ENCODE data around the gene PCDH9.

DNA sequence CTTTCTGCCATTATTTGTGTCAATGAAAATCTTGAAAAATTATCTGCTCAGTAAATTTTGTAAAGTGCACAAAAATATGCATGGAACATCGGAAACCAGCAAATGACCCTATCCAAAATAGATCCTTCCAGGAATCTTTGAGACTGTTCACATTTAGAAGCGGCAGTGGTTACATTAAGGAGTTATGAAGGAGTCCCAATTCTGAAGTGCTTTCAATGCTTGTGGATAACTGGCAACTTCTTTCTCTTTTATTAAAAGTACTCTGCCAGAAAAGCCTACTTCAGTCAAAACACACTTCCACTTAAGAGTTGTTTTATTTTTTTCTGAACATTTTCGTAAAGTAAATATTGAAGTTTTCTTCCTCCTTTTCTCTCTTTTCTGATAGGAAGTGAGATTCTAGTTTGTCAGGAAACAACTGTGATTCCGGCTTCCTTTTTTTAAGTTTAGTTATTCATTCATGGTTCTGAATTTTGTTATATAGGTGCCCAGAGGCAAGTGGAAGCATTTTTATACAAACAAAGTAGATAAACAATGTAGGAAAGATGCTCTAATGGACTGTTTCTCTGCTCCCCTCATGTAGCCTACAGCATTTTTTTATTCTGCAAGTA lies 83.5 kb downstream of the PCDH9 start:
- no peak for TF ChIP-seq POLR2A (IDR thresholded peaks at IDR 0.05)
- TF ChIP-seq, protein P1, sequence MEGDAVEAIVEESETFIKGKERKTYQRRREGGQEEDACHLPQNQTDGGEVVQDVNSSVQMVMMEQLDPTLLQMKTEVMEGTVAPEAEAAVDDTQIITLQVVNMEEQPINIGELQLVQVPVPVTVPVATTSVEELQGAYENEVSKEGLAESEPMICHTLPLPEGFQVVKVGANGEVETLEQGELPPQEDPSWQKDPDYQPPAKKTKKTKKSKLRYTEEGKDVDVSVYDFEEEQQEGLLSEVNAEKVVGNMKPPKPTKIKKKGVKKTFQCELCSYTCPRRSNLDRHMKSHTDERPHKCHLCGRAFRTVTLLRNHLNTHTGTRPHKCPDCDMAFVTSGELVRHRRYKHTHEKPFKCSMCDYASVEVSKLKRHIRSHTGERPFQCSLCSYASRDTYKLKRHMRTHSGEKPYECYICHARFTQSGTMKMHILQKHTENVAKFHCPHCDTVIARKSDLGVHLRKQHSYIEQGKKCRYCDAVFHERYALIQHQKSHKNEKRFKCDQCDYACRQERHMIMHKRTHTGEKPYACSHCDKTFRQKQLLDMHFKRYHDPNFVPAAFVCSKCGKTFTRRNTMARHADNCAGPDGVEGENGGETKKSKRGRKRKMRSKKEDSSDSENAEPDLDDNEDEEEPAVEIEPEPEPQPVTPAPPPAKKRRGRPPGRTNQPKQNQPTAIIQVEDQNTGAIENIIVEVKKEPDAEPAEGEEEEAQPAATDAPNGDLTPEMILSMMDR (IDR thresholded peaks at IDR 0.05 in 8 of 11, conservative IDR thresholded peaks at IDR 0.05 in 3 of 11), result no peak
